Suprapubic skin (tissue), 4 donors: ENCODE results near the gene ALOX12.
A peak's percentile ranks its signal among the peaks of the same experiment; 100 is the strongest.

Experiments
- POLR2A ChIP-seq, 2 donors: fragments of 450-650 bp; IDR thresholded peaks; one replicate each; pipeline ENCODE4 v1.6.1; 2017; ENCODE audit warnings: antibody characterized with exemption in 2 of 2, mild to moderate bottlenecking in 2 of 2, moderate library complexity in 2 of 2
- POLR2AphosphoS5 ChIP-seq, 3 donors: sonication (generic); formaldehyde crosslinking; IDR thresholded peaks; one replicate each; pipeline ENCODE4 v1.6.1; 2017; ENCODE audit warnings: antibody characterized with exemption in 3 of 3
- TF ChIP-seq, protein P1 (sequence below), 2 donors: fragments of 200-600 bp in 1 of 2; fragments of 450-650 bp in 1 of 2; sonication (generic) in 1 of 2; IDR thresholded peaks; one replicate each; pipeline ENCODE4 v1.5.1; 2016 to 2019; ENCODE audit warnings: antibody characterized with exemption in 2 of 2, mild to moderate bottlenecking in 1 of 2, moderate library complexity in 1 of 2

GRCh38 chr17:7046127-7046724 lies 50.4 kb downstream of the ALOX12 start:
- TF ChIP-seq, protein P1, sequence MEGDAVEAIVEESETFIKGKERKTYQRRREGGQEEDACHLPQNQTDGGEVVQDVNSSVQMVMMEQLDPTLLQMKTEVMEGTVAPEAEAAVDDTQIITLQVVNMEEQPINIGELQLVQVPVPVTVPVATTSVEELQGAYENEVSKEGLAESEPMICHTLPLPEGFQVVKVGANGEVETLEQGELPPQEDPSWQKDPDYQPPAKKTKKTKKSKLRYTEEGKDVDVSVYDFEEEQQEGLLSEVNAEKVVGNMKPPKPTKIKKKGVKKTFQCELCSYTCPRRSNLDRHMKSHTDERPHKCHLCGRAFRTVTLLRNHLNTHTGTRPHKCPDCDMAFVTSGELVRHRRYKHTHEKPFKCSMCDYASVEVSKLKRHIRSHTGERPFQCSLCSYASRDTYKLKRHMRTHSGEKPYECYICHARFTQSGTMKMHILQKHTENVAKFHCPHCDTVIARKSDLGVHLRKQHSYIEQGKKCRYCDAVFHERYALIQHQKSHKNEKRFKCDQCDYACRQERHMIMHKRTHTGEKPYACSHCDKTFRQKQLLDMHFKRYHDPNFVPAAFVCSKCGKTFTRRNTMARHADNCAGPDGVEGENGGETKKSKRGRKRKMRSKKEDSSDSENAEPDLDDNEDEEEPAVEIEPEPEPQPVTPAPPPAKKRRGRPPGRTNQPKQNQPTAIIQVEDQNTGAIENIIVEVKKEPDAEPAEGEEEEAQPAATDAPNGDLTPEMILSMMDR (IDR thresholded peaks at IDR 0.05), result no peak
- TF ChIP-seq POLR2A (IDR thresholded peaks at IDR 0.05) (no peak), POLR2AphosphoS5 (IDR thresholded peaks at IDR 0.05) (peak in 1 of 3 donors; percentile 49)
